Naive thymus-derived CD4-positive, alpha-beta T cell (primary cell): ENCODE measurements around the gene ACTL10. TPM values are rescaled to one million over a fixed set of nuclear protein-coding genes. Genes with fewer than 3 reads are reported as not detected.

Source experiments
- ATAC-seq: fragments of 150-1000 bp; cut with Tn5 transposase; 2 replicates; pipeline ENCODE4 v1.10.0; 2021; ENCODE audit warnings: mild to moderate bottlenecking, moderate library complexity
- CTCF ChIA-PET: fragments of 350-600 bp; sonication (Branson Sonifier 250); formaldehyde crosslinking; loops from one replicate; lab custom pipeline; 2021; ENCODE audit warnings: antibody characterized with exemption; lab: Charles Lee
- POLR2A ChIA-PET: fragments of 350-600 bp; sonication (Branson Sonifier 250); formaldehyde crosslinking; loops from one replicate; lab custom pipeline; 2021; ENCODE audit warnings: antibody characterized with exemption, inconsistent platforms; lab: Charles Lee
- DNase-seq, 9 donors: peaks; one replicate each; pipeline versions ENCODE4 v3.0.0 to v3.0.0-alpha.2; 2020 to 2022; ENCODE audit warnings: mixed read lengths in 1 of 9
- H3K27ac ChIP-seq: one replicate; pipeline ENCODE4 v1.7.0; 2013; ENCODE audit warnings: mild to moderate bottlenecking, low read depth, low read length, moderate library complexity
- H3K27me3 ChIP-seq, 2 donors: one replicate each; pipeline ENCODE4 v1.7.0; 2013; ENCODE audit warnings: low read length in 2 of 2, mild to moderate bottlenecking in 2 of 2, moderate library complexity in 2 of 2; ENCODE audit not compliant: control insufficient read depth in 2 of 2, insufficient read depth in 2 of 2
- H3K36me3 ChIP-seq, 3 experiments: 1 replicate in 2 of 3; 2 replicates in 1 of 3; pipeline ENCODE4 v1.7.0; 2013; ENCODE audit warnings: low read length in 3 of 3, mild to moderate bottlenecking in 3 of 3, moderate library complexity in 1 of 3; ENCODE audit not compliant: insufficient read depth in 3 of 3, control insufficient read depth in 2 of 3
- H3K4me1 ChIP-seq, 2 donors: one replicate each; pipeline ENCODE4 v1.7.0; 2013; ENCODE audit warnings: low read length in 2 of 2, mild to moderate bottlenecking in 2 of 2, moderate library complexity in 1 of 2; ENCODE audit not compliant: control insufficient read depth in 2 of 2, insufficient read depth in 2 of 2
- H3K4me3 ChIP-seq: 2 replicates; pipeline ENCODE4 v1.7.0; 2013; ENCODE audit warnings: mild to moderate bottlenecking, low read length
- H3K9me3 ChIP-seq, 3 experiments: 1 replicate in 2 of 3; 2 replicates in 1 of 3; pipeline ENCODE4 v1.7.0; 2013; ENCODE audit warnings: low read length in 3 of 3; ENCODE audit not compliant: control insufficient read depth in 2 of 3
- H3K27ac Mint-ChIP-seq, 9 donors: one replicate each; pipeline ENCODE4 v1.8.0; 2020 to 2022; ENCODE audit warnings: mixed read lengths in 9 of 9, mild to moderate bottlenecking in 8 of 9, moderate library complexity in 5 of 9, inconsistent platforms in 2 of 9
- H3K27me3 Mint-ChIP-seq, 5 donors: one replicate each; pipeline ENCODE4 v1.8.0; 2021 to 2022; ENCODE audit warnings: mixed read lengths in 5 of 5, mild to moderate bottlenecking in 1 of 5
- H3K36me3 Mint-ChIP-seq, 5 donors: one replicate each; pipeline ENCODE4 v1.8.0; 2020 to 2022; ENCODE audit warnings: mixed read lengths in 5 of 5, mild to moderate bottlenecking in 3 of 5, inconsistent platforms in 1 of 5
- H3K4me1 Mint-ChIP-seq, 7 donors: one replicate each; pipeline ENCODE4 v1.8.0; 2020 to 2022; ENCODE audit warnings: mixed read lengths in 7 of 7, mild to moderate bottlenecking in 3 of 7, inconsistent platforms in 1 of 7
- H3K4me3 Mint-ChIP-seq, 10 donors: one replicate each; pipeline ENCODE4 v1.8.0; 2020 to 2022; ENCODE audit warnings: mild to moderate bottlenecking in 10 of 10, mixed read lengths in 10 of 10, moderate library complexity in 6 of 10, inconsistent platforms in 2 of 10
- H3K9me3 Mint-ChIP-seq, 11 donors: one replicate each; pipeline ENCODE4 v1.8.0; 2020 to 2022; ENCODE audit warnings: mixed read lengths in 11 of 11, mild to moderate bottlenecking in 4 of 11, inconsistent platforms in 1 of 11, moderate library complexity in 1 of 11
- intact Hi-C, 2 donors: fragments of 100-400 bp; cut with micrococcal nuclease; formaldehyde crosslinking; loops; one replicate each; pipeline ENCODE4 v1.15.1; 2023
- polyA plus RNA-seq, 2 donors: library from polyadenylated mRNA; unstranded; fragments of 300-500 nt; fragmentation: Illumina TruSeq; gene quantifications; one replicate each; pipeline ENCODE4 v1.2.3, GENCODE V29; 2021
- total RNA-seq, 6 experiments: library from RNA in 5 of 6; stranded (reverse) in 5 of 6; gene quantifications; 1 replicate in 5 of 6; 2 replicates in 1 of 6; pipeline ENCODE4 v1.2.3 and lab custom pipeline; 2021 to 2026

ACTL10 gene
- total and polyA plus RNA-seq, 7 experiments from 2014 or later: 0.66 to 4.9 (median 3.2) TPM

GRCh38 chr20:33659341-33660034 lies 7.3 kb upstream of the ACTL10 start:
- Histone ChIP-seq H3K27me3 (no peaks in the 10 kb centered on the region), H3K9me3 (no peaks in the 10 kb centered on the region), H3K4me3 (no peak overlapping the region), H3K4me1 (peaks cover 14 to 15% of the 10 kb centered on the region in 2 donors), H3K27ac (no peak overlapping the region), H3K36me3 (no peaks in the 10 kb centered on the region)
- H3K27ac Mint-ChIP-seq: no peak overlapping the region
- no peak for DNase-seq
- CTCF ChIA-PET: no interaction called here
- H3K9me3 Mint-ChIP-seq: no peaks in the 10 kb centered on the region
- no peak for ATAC-seq
- intact Hi-C loops: loop anchor here (5.0 to 10.0 kb wide), 3 partner anchors 73 to 258 kb away; partner anchors contain the start of genes CHMP4B (in 1 of the 2) and ZNF341 (in 1 of the 2)
- H3K36me3 Mint-ChIP-seq: no peaks in the 10 kb centered on the region
- no peaks in the 10 kb centered on the region for H3K27me3 Mint-ChIP-seq
- H3K4me3 Mint-ChIP-seq: no peak overlapping the region
- POLR2A ChIA-PET: no interaction called here
- H3K4me1 Mint-ChIP-seq: peaks cover 5 to 18% (median 11%) of the 10 kb centered on the region in 7 donors

- intact Hi-C loops: loop anchor here (5.0 to 10.0 kb wide), 3 partner anchors 72 to 257 kb away; partner anchors contain the start of genes CHMP4B (in 1 of the 2) and ZNF341 (in 1 of the 2)
- no peaks in the 10 kb centered on the region for H3K36me3 ChIP-seq
- peaks cover 12 to 23% (median 18%) of the 10 kb centered on the region in 7 donors for H3K4me1 Mint-ChIP-seq
Measured at GRCh38 chr20:33660035-33660684, 6.6 kb upstream of the ACTL10 start.

DNA sequence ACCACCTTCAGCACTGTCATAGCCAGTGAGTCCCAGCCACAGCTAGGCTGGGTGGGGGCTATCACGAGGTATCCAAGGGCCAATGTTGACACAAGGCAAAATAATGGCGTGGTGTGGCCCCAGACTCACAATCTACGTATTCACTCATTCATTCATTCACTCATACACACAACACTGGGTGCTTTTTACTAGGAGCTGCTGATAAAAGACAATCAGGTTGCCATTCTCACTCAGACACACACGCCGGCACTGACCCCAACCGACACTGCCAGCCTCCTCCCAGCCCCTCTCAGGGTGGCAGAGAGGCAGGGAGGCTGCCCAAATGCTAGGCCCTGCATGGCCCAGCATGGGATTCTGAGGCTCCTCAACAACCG lies 6.1 kb upstream of the ACTL10 start:
- CTCF ChIA-PET: no interaction called here
- no peaks in the 10 kb centered on the region for H3K36me3 ChIP-seq
- H3K27ac Mint-ChIP-seq: no peak overlapping the region
- no peaks in the 10 kb centered on the region for H3K9me3 ChIP-seq
- POLR2A ChIA-PET: no interaction called here
- peaks cover 14 to 27% (median 22%) of the 10 kb centered on the region in 7 donors for H3K4me1 Mint-ChIP-seq
- no peak overlapping the region for H3K4me3 Mint-ChIP-seq
- intact Hi-C loops: loop anchor here (5.0 to 10.0 kb wide), 3 partner anchors 72 to 257 kb away; partner anchors contain the start of genes CHMP4B (in 1 of the 2) and ZNF341 (in 1 of the 2)
- no peaks in the 10 kb centered on the region for H3K36me3 Mint-ChIP-seq
- H3K9me3 Mint-ChIP-seq: no peaks in the 10 kb centered on the region
- no peaks in the 10 kb centered on the region for H3K27me3 ChIP-seq
- no peak for DNase-seq
- no peak for ATAC-seq
- peaks cover 14 to 15% of the 10 kb centered on the region in 2 donors for H3K4me1 ChIP-seq
- no peak overlapping the region for H3K4me3 ChIP-seq
- no peak overlapping the region for H3K27ac ChIP-seq
- H3K27me3 Mint-ChIP-seq: no peaks in the 10 kb centered on the region

More at GRCh38 chr20:33660035-33660684, 6.6 kb upstream of the ACTL10 start:
- POLR2A ChIA-PET: no interaction called here
- CTCF ChIA-PET: no interaction called here
- Histone ChIP-seq H3K27ac (no peak overlapping the region), H3K9me3 (no peaks in the 10 kb centered on the region), H3K4me1 (peaks cover 14 to 15% of the 10 kb centered on the region in 2 donors), H3K27me3 (no peaks in the 10 kb centered on the region), H3K4me3 (no peak overlapping the region)
- DNase-seq (no peak), ATAC-seq (no peak)
- Mint-ChIP-seq H3K9me3 (no peaks in the 10 kb centered on the region), H3K27ac (no peak overlapping the region), H3K27me3 (no peaks in the 10 kb centered on the region), H3K4me3 (no peak overlapping the region), H3K36me3 (no peaks in the 10 kb centered on the region)

GRCh38 chr20:33662172-33662571 lies 4.6 kb upstream of the ACTL10 start, which contains the start of gene C20orf144:
C20orf144 (plus strand) TSS chr20:33662327; CDS start chr20:33662346, 19 bp downstream.
- Mint-ChIP-seq H3K27me3 (no peaks in the 10 kb centered on the region), H3K36me3 (peaks cover 0 to 3% (median 0%) of the 10 kb centered on the region in 5 donors), H3K4me1 (peaks cover 20 to 35% (median 28%) of the 10 kb centered on the region in 7 donors), H3K9me3 (no peaks in the 10 kb centered on the region), H3K4me3 (peak within 1 kb of the TSS; percentile 80 to 100 (median 86)), H3K27ac (peak within 1 kb of the TSS; percentile 85 to 95 (median 90))
- peak within 1 kb of the TSS; percentile 58 for H3K4me3 ChIP-seq
- ATAC-seq (no peak), DNase-seq (no peak)
- POLR2A ChIA-PET: interaction anchor here (0.9 to 4.8 kb wide), 7 partner anchors 9 to 172 kb away, joined by 3 to 32 read pairs (median 14); partner anchors contain the start of genes CBFA2T2, NECAB3, PXMP4 and ZNF341
- peak within 1 kb of the TSS; percentile 80 for H3K27ac ChIP-seq
- H3K9me3 ChIP-seq: no peaks in the 10 kb centered on the region
- intact Hi-C loops: loop anchor here (2.0 to 10.0 kb wide), 4 partner anchors 70 to 255 kb away; partner anchors contain the start of genes CHMP4B (in 1 of the 2) and ZNF341 (in 1 of the 2)
- no peaks in the 10 kb centered on the region for H3K27me3 ChIP-seq
- CTCF ChIA-PET: no interaction called here
- no peaks in the 10 kb centered on the region for H3K36me3 ChIP-seq
- peaks cover 15 to 19% of the 10 kb centered on the region in 2 donors for H3K4me1 ChIP-seq

- DNase-seq (peak; percentile 51 to 90 (median 79)), ATAC-seq (peak; percentile 67)
- Histone ChIP-seq H3K27ac (peak overlapping the region; percentile 80), H3K27me3 (no peaks in the 10 kb centered on the region), H3K4me1 (peaks cover 19% of the 10 kb centered on the region in 2 donors), H3K9me3 (no peaks in the 10 kb centered on the region), H3K36me3 (no peaks in the 10 kb centered on the region), H3K4me3 (peak overlapping the region; percentile 58)
- POLR2A ChIA-PET: interaction anchor here (0.5 to 7.6 kb wide), 17 partner anchors 10 to 330 kb away, joined by 3 to 75 read pairs (median 8); partner anchors contain the start of genes CBFA2T2, CDK5RAP1, CHMP4B and NECAB3
- peaks cover 20 to 40% (median 34%) of the 10 kb centered on the region in 7 donors for H3K4me1 Mint-ChIP-seq
- intact Hi-C loops: loop anchor here (1.0 to 10.0 kb wide), 10 partner anchors 23 to 254 kb away; partner anchors contain the start of genes CHMP4B (in 2 of the 2), PXMP4 (in 2 of the 2), E2F1 (in 1 of the 2) and SNTA1 (in 1 of the 2)
- peaks cover 0 to 4% (median 0%) of the 10 kb centered on the region in 5 donors for H3K36me3 Mint-ChIP-seq
- CTCF ChIA-PET: interaction anchor here (0.5 to 2.8 kb wide), 6 partner anchors 10 to 225 kb away, joined by 3 to 8 read pairs (median 3); partner anchors contain the start of genes PXMP4 and ZNF341
- peak overlapping the region; percentile 80 to 100 (median 88) for H3K4me3 Mint-ChIP-seq
- no peaks in the 10 kb centered on the region for H3K9me3 Mint-ChIP-seq
- H3K27ac Mint-ChIP-seq: peak overlapping the region; percentile 87 to 97 (median 92)
- no peaks in the 10 kb centered on the region for H3K27me3 Mint-ChIP-seq
Measured at GRCh38 chr20:33663161-33664084, 3.3 kb upstream of the ACTL10 start.
